Glutamatergic neuron (in vitro differentiated cells): ENCODE data around the gene NEUROD1. TPM values are rescaled to one million over a fixed set of nuclear protein-coding genes. Genes with fewer than 3 reads are reported as not detected.

Experiments
- DNase-seq: peaks from one replicate; pipeline ENCODE4 v3.0.0; 2022
- H3K27ac Mint-ChIP-seq: one replicate; pipeline ENCODE4 v1.8.0; 2020; ENCODE audit warnings: mild to moderate bottlenecking, mixed read lengths, inconsistent platforms; ENCODE audit not compliant: unreplicated experiment
- H3K27me3 Mint-ChIP-seq: one replicate; pipeline ENCODE4 v1.8.0; 2020; ENCODE audit warnings: mild to moderate bottlenecking, moderate library complexity, mixed read lengths, inconsistent platforms; ENCODE audit not compliant: unreplicated experiment
- H3K36me3 Mint-ChIP-seq: one replicate; pipeline ENCODE4 v1.8.0; 2020; ENCODE audit warnings: mild to moderate bottlenecking, mixed read lengths, inconsistent platforms; ENCODE audit not compliant: unreplicated experiment
- H3K4me1 Mint-ChIP-seq: one replicate; pipeline ENCODE4 v1.8.0; 2020; ENCODE audit warnings: mild to moderate bottlenecking, low read depth, mixed read lengths, inconsistent platforms; ENCODE audit not compliant: unreplicated experiment
- H3K4me3 Mint-ChIP-seq: one replicate; pipeline ENCODE4 v1.8.0; 2020; ENCODE audit warnings: mild to moderate bottlenecking, mixed read lengths, inconsistent platforms; ENCODE audit not compliant: unreplicated experiment
- H3K9me3 Mint-ChIP-seq: one replicate; pipeline ENCODE4 v1.8.0; 2020; ENCODE audit warnings: mild to moderate bottlenecking, moderate library complexity, mixed read lengths, inconsistent platforms; ENCODE audit not compliant: unreplicated experiment
- total RNA-seq: library from RNA; stranded (reverse); fragmentation: NEBNext Ultra II Directional; extraction: Animal tissue kit (Norgen Biotek cat#: 25700); gene quantifications from one replicate; pipeline ENCODE4 v1.2.1, GENCODE V29; 2021; ENCODE audit not compliant: unreplicated experiment
- TF ChIP-seq, protein P1 (sequence below): fragments of 200-600 bp; sonication (generic); IDR thresholded peaks from one replicate; pipeline ENCODE4 v1.5.0; 2021; ENCODE audit not compliant: partially characterized antibody, unreplicated experiment

The NEUROD1 gene
- total RNA-seq, 1 donor from 2014 or later: 65.5 TPM

- H3K4me1 Mint-ChIP-seq: peaks cover 21% of the 10 kb centered on the region
- H3K27me3 Mint-ChIP-seq: peaks cover 7% of the 10 kb centered on the region
- no peak overlapping the region for H3K4me3 Mint-ChIP-seq
- no peaks in the 10 kb centered on the region for H3K36me3 Mint-ChIP-seq
- H3K9me3 Mint-ChIP-seq: peaks cover 4% of the 10 kb centered on the region
- no peak for DNase-seq
- no peak overlapping the region for H3K27ac Mint-ChIP-seq
- TF ChIP-seq, protein P1, sequence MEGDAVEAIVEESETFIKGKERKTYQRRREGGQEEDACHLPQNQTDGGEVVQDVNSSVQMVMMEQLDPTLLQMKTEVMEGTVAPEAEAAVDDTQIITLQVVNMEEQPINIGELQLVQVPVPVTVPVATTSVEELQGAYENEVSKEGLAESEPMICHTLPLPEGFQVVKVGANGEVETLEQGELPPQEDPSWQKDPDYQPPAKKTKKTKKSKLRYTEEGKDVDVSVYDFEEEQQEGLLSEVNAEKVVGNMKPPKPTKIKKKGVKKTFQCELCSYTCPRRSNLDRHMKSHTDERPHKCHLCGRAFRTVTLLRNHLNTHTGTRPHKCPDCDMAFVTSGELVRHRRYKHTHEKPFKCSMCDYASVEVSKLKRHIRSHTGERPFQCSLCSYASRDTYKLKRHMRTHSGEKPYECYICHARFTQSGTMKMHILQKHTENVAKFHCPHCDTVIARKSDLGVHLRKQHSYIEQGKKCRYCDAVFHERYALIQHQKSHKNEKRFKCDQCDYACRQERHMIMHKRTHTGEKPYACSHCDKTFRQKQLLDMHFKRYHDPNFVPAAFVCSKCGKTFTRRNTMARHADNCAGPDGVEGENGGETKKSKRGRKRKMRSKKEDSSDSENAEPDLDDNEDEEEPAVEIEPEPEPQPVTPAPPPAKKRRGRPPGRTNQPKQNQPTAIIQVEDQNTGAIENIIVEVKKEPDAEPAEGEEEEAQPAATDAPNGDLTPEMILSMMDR: no peak
Observed at GRCh38 chr2:181649436-181649979, 30.8 kb downstream of the NEUROD1 start.

DNA sequence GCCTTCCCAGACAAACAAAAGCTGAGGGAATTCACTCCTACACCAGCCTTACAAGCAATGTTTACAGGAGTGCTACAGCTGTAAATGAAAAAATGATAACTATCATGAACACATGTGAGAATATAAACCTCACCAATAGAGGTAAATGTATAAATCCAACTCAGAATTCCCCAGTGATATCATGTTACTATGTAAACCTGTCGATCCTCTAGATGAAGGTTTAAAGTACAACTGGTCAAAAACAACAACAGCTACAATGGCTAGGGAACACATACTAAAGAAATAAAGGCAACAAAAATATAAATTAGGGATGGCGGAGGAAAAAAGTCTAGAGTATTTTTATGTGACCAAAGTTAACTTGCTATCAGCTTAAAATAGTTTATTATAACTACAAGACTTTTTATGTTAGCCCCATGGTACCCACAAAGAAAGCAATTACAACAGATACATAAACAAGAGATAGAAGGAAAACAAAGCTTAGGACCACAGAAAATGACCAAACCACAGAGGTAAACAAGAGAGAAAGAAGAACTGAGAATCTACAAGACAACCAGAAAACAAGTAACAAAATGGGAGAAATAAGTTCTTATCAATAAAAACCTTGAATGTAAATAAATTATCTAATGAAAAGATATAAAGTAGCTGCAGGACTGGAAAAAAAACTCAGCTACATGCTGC lies 31.7 kb downstream of the NEUROD1 start:
- peaks cover 4% of the 10 kb centered on the region for H3K9me3 Mint-ChIP-seq
- H3K36me3 Mint-ChIP-seq: no peaks in the 10 kb centered on the region
- no peak overlapping the region for H3K4me3 Mint-ChIP-seq
- TF ChIP-seq, protein P1: no peak
- peaks cover 6% of the 10 kb centered on the region for H3K27me3 Mint-ChIP-seq
- H3K4me1 Mint-ChIP-seq: peaks cover 30% of the 10 kb centered on the region
- no peak for DNase-seq
- no peak overlapping the region for H3K27ac Mint-ChIP-seq

DNA sequence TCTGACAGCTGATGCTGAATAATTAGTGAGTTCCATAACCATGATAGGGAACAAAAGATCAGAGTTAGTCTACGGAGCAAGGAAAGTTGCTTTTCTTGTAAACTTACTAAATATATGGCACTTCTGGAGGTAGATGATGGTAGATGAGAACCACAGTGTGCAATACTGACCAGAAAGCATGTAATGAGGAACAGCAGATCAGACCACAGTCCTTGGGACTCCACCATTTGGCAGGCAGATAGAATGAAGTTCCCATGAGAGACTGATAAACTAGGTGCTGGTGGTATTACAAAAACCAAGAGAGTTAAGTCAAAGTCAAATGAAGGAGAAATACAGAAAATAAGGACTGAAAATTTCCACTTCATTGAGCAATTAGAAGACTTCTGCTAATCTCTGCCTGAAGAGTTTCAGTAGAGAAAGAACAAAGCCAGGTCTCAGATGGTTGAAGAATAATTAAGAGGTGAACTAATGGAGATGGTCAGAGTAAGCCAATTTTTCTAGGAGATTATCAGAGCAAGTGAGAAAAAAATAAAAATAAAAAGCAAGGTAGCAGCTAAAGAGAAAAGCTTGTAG lies 33.8 kb downstream of the NEUROD1 start:
- no peaks in the 10 kb centered on the region for H3K36me3 Mint-ChIP-seq
- H3K4me3 Mint-ChIP-seq: no peak overlapping the region
- peaks cover 6% of the 10 kb centered on the region for H3K9me3 Mint-ChIP-seq
- TF ChIP-seq, protein P1: no peak
- no peak for DNase-seq
- H3K4me1 Mint-ChIP-seq: peaks cover 42% of the 10 kb centered on the region
- no peak overlapping the region for H3K27ac Mint-ChIP-seq
- peaks cover 4% of the 10 kb centered on the region for H3K27me3 Mint-ChIP-seq

- Mint-ChIP-seq H3K4me3 (no peak overlapping the region), H3K36me3 (no peaks in the 10 kb centered on the region), H3K9me3 (peaks cover 12% of the 10 kb centered on the region), H3K4me1 (peaks cover 56% of the 10 kb centered on the region), H3K27ac (peak overlapping the region; percentile 93), H3K27me3 (peaks cover 2% of the 10 kb centered on the region)
- TF ChIP-seq, protein P1: no peak
- no peak for DNase-seq
Observed at GRCh38 chr2:181643151-181643550, 37.2 kb downstream of the NEUROD1 start.

DNA sequence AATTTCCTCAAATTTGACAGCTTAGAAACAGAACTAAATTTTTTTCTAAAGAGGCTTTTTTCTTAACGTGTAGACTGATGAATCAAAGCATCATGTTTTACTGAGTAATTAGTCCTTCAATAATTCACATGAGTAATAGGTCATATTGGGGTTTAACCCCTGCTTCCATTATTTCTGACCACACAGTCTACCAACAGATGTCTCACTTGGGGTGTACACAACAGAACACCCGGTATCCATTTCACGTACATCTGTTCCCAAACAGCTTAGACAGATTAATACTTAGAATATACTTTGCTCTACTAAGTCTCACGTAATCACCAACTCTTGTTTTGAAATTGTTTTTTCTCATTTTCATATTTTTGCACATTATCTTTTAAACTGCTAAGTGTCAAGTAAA lies 38.2 kb downstream of the NEUROD1 start:
- H3K36me3 Mint-ChIP-seq: no peaks in the 10 kb centered on the region
- TF ChIP-seq, protein P1: no peak
- H3K27me3 Mint-ChIP-seq: peaks cover 2% of the 10 kb centered on the region
- peaks cover 58% of the 10 kb centered on the region for H3K4me1 Mint-ChIP-seq
- no peak for DNase-seq
- peak overlapping the region; percentile 93 for H3K27ac Mint-ChIP-seq
- H3K4me3 Mint-ChIP-seq: peak overlapping the region; percentile 66
- H3K9me3 Mint-ChIP-seq: peaks cover 12% of the 10 kb centered on the region
